OCI-LY7 (cell line): Measurements from ENCODE around the gene NT5C2. TPM values are rescaled to one million over a fixed set of nuclear protein-coding genes. Genes with fewer than 3 reads are reported as not detected.
"Not testable (repeated sequence)": the region's sequence is repeated elsewhere in the genome, so short reads cannot be mapped to it uniquely, and the experiment has no call there.

ENCODE experiments used
- BruUV-seq: library from RNA; stranded (reverse); fragments of 400-500 nt; replicated peaks from 2 replicates; lab custom pipeline; 2021; lab: Mats Ljungman, UMichigan
- CTCF ChIA-PET: fragments of 300-600 bp; sonication (Branson Sonifier 250); formaldehyde crosslinking; loops from one replicate; lab custom pipeline; 2022; ENCODE audit warnings: antibody characterized with exemption; ENCODE audit not compliant: unreplicated experiment; lab: Charles Lee
- POLR2A ChIA-PET: fragments of 300-600 bp; sonication (Branson Sonifier 250); formaldehyde crosslinking; loops from one replicate; lab custom pipeline; 2022; ENCODE audit warnings: antibody characterized with exemption; lab: Charles Lee
- DNase-seq: peaks from one replicate; pipeline ENCODE4 v3.0.0-alpha.2; 2015; ENCODE audit warnings: low spot score
- H2AFZ ChIP-seq: fragments of 200-600 bp; sonication (generic), shearing (Covaris generic); 2 replicates; pipeline ENCODE4 v1.6.1; 2014; ENCODE audit warnings: mild to moderate bottlenecking, antibody characterized with exemption, low read length, moderate library complexity
- H3K27ac ChIP-seq: fragments of 200-600 bp; sonication (generic); 2 replicates; pipeline ENCODE4 v1.5.1; 2014; ENCODE audit warnings: mixed run types, low read depth, mild to moderate bottlenecking, moderate library complexity, low read length, inconsistent platforms; ENCODE audit not compliant: poor library complexity, severe bottlenecking
- H3K36me3 ChIP-seq: fragments of 200-600 bp; sonication (generic); 2 replicates; pipeline ENCODE4 v1.6.1; 2014; ENCODE audit warnings: mild to moderate bottlenecking, antibody characterized with exemption, low read length, moderate library complexity, mixed read lengths; ENCODE audit not compliant: insufficient read depth
- H3K4me1 ChIP-seq: fragments of 200-600 bp; sonication (generic); 2 replicates; pipeline ENCODE4 v1.5.1; 2014; ENCODE audit warnings: mild to moderate bottlenecking, low read length; ENCODE audit not compliant: insufficient read depth, poor library complexity, severe bottlenecking
- H3K4me2 ChIP-seq: fragments of 200-600 bp; sonication (generic); 2 replicates; pipeline ENCODE4 v1.6.1; 2014; ENCODE audit warnings: mild to moderate bottlenecking, low read length
- H3K4me3 ChIP-seq: fragments of 200-600 bp; sonication (generic); 2 replicates; pipeline ENCODE4 v1.5.1; 2014; ENCODE audit warnings: mild to moderate bottlenecking, low read depth, low read length; ENCODE audit not compliant: poor library complexity, severe bottlenecking
- H3K79me2 ChIP-seq: fragments of 200-600 bp; sonication (generic); 2 replicates; pipeline ENCODE4 v1.6.1; 2016; ENCODE audit warnings: low read depth, mild to moderate bottlenecking, low read length, moderate library complexity, mixed read lengths; ENCODE audit not compliant: insufficient read depth
- H3K9me2 ChIP-seq: fragments of 200-600 bp; sonication (generic); 2 replicates; pipeline ENCODE4 v1.6.1; 2016; ENCODE audit warnings: mild to moderate bottlenecking, low read length, mixed read lengths; ENCODE audit not compliant: insufficient read depth
- H3K9me3 ChIP-seq: fragments of 200-600 bp; sonication (generic); 2 replicates; pipeline ENCODE4 v1.6.1; 2014; ENCODE audit warnings: mild to moderate bottlenecking, mixed run types, low read length, mixed read lengths
- H4K20me1 ChIP-seq: fragments of 200-600 bp; sonication (generic); 2 replicates; pipeline ENCODE4 v1.6.1; 2014; ENCODE audit warnings: mild to moderate bottlenecking, antibody characterized with exemption, low read length, moderate library complexity, mixed read lengths; ENCODE audit not compliant: insufficient read depth
- EZH2phosphoT487 ChIP-seq: fragments of 200-600 bp; sonication (generic); IDR thresholded peaks from 2 replicates; pipeline ENCODE4 v1.6.1; 2018; ENCODE audit warnings: low read depth, borderline replicate concordance, mild to moderate bottlenecking, mixed run types, antibody characterized with exemption, low read length, moderate library complexity, mixed read lengths
- intact Hi-C: fragments of 100-400 bp; cut with micrococcal nuclease; formaldehyde crosslinking; loops from one replicate; pipeline ENCODE4 v1.10.0; 2022; ENCODE audit not compliant: unreplicated experiment
- total RNA-seq, 2 experiments: library from RNA; depleted of rRNA in 1 of 2; stranded (reverse); fragments of >200 nt in 1 of 2; shearing (Covaris generic) in 1 of 2; gene quantifications; 2 replicates each; pipeline ENCODE4 v1.2.3, GENCODE V29; 2014 to 2022
- TF ChIP-seq, protein P1 (sequence below): fragments of 200-600 bp; sonication (generic); conservative IDR thresholded peaks from 2 replicates; pipeline ENCODE4 v1.5.1; 2014; ENCODE audit warnings: mild to moderate bottlenecking, antibody characterized with exemption, low read length, moderate library complexity, mixed read lengths

Gene NT5C2
- total RNA-seq, 2 experiments from 2014 or later: 72.0 to 87.3 TPM

GRCh38 chr10:103192089-103192450 is 1.0 kb downstream of the NT5C2 start:
- Histone ChIP-seq H3K27ac (peak overlapping the region; percentile 77), H3K9me2 (no peaks in the 10 kb centered on the region), H3K36me3 (peaks cover 15% of the 10 kb centered on the region; the same call in 1 of the 2 replicates), H3K4me3 (peak overlapping the region; percentile 91), H2AFZ (peak overlapping the region; percentile 61; the same call in 1 of the 2 replicates), H3K4me1 (peaks cover 48% of the 10 kb centered on the region), H3K4me2 (peak overlapping the region; percentile 90), H3K9me3 (no peaks in the 10 kb centered on the region), H3K79me2 (peaks cover 57% of the 10 kb centered on the region), H4K20me1 (peaks cover 19% of the 10 kb centered on the region; the same call in 1 of the 2 replicates)
- TSS peak; percentile 80 for BruUV-seq
- no peak for DNase-seq
- CTCF ChIA-PET: interaction anchor here (0.5 to 1.9 kb wide), 3 partner anchors 15 to 885 kb away, joined by 3 to 9 read pairs (median 4); no protein-coding TSS in a partner anchor
- POLR2A ChIA-PET: interaction anchor here (0.6 to 2.7 kb wide), 9 partner anchors 7 to 1057 kb away, joined by 3 to 23 read pairs (median 5); no protein-coding TSS in a partner anchor
- TF ChIP-seq, protein P1, sequence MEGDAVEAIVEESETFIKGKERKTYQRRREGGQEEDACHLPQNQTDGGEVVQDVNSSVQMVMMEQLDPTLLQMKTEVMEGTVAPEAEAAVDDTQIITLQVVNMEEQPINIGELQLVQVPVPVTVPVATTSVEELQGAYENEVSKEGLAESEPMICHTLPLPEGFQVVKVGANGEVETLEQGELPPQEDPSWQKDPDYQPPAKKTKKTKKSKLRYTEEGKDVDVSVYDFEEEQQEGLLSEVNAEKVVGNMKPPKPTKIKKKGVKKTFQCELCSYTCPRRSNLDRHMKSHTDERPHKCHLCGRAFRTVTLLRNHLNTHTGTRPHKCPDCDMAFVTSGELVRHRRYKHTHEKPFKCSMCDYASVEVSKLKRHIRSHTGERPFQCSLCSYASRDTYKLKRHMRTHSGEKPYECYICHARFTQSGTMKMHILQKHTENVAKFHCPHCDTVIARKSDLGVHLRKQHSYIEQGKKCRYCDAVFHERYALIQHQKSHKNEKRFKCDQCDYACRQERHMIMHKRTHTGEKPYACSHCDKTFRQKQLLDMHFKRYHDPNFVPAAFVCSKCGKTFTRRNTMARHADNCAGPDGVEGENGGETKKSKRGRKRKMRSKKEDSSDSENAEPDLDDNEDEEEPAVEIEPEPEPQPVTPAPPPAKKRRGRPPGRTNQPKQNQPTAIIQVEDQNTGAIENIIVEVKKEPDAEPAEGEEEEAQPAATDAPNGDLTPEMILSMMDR: no peak
- TF ChIP-seq EZH2phosphoT487: no peak
- intact Hi-C loops: loop anchor here (1.0 to 5.0 kb wide), 4 partner anchors 11 to 545 kb away; partner anchors contain the start of gene CNNM2

GRCh38 chr10:103191198-103191597 is 1.9 kb downstream of the NT5C2 start:
- H3K4me3 ChIP-seq: peak overlapping the region; percentile 91
- not testable (repeated sequence) for H3K9me3 ChIP-seq, H3K9me2 ChIP-seq, H2AFZ ChIP-seq, BruUV-seq, DNase-seq
- H3K36me3 ChIP-seq: peaks cover 15% of the 10 kb centered on the region; the same call in 1 of the 2 replicates
- intact Hi-C loops: loop anchor here (5.0 kb wide), 3 partner anchors 51 to 544 kb away; partner anchors contain the start of gene CNNM2
- H3K27ac ChIP-seq: peak overlapping the region; percentile 77
- POLR2A ChIA-PET: interaction anchor here (0.6 to 2.7 kb wide), 7 partner anchors 8 to 544 kb away, joined by 3 to 23 read pairs (median 4); no protein-coding TSS in a partner anchor
- H3K79me2 ChIP-seq: peaks cover 65% of the 10 kb centered on the region
- peaks cover 19% of the 10 kb centered on the region; the same call in 1 of the 2 replicates for H4K20me1 ChIP-seq
- H3K4me2 ChIP-seq: peak overlapping the region; percentile 90
- CTCF ChIA-PET: interaction anchor here (1.9 kb wide), 1 partner anchor 14 kb away, joined by 9 read pairs; no protein-coding TSS in a partner anchor
- H3K4me1 ChIP-seq: peaks cover 56% of the 10 kb centered on the region

DNA sequence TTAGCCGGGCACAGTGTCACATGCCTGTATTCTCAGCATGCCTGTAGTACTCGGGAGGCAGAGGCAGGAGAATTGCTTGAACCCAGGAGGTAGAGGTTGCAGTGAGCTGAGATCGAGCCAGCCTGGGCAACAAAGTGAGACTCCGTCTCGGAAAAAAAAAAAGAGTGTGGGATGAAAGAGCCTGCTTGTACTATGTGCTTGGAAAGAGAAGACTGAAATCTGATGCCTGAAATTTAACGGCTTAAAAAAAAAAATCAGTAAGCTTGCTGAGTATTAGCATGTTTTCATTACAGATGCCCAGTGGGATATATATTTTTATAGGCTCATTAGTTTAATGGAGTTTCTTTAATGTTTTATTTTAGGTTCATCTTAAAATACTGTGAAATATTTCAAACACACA is 4.2 kb downstream of the NT5C2 start:
- no peak for DNase-seq
- TF ChIP-seq, protein P1: no peak
- TF ChIP-seq EZH2phosphoT487: no peak
- CTCF ChIA-PET: no interaction called here
- H3K36me3 ChIP-seq: peaks cover 15% of the 10 kb centered on the region; the same call in 1 of the 2 replicates
- peak overlapping the region; percentile 52 for H3K4me2 ChIP-seq
- intact Hi-C loops: no loop called here
- H3K79me2 ChIP-seq: peaks cover 89% of the 10 kb centered on the region
- no peak overlapping the region for H2AFZ ChIP-seq
- POLR2A ChIA-PET: interaction anchor here (0.6 to 0.7 kb wide), 2 partner anchors 39 to 642 kb away, joined by 3 to 5 read pairs; no protein-coding TSS in a partner anchor
- peaks cover 19% of the 10 kb centered on the region; the same call in 1 of the 2 replicates for H4K20me1 ChIP-seq
- H3K4me1 ChIP-seq: peaks cover 78% of the 10 kb centered on the region
- H3K27ac ChIP-seq: peak overlapping the region; percentile 11
- no TSS peak for BruUV-seq
- no peaks in the 10 kb centered on the region for H3K9me2 ChIP-seq
- peak overlapping the region; percentile 11 for H3K4me3 ChIP-seq
- H3K9me3 ChIP-seq: no peaks in the 10 kb centered on the region
